Cardiac septum (tissue), 1 donor: ENCODE measurements around the gene EXPH5. TPM values are rescaled to one million over a fixed set of nuclear protein-coding genes. Genes with fewer than 3 reads are reported as not detected.

Experiments
- DNase-seq: peaks from one replicate; pipeline ENCODE4 v3.0.0-alpha.2; 2020; ENCODE audit warnings: low spot score
- intact Hi-C: fragments of 100-400 bp; cut with DNase I; formaldehyde crosslinking; loops from one replicate; pipeline ENCODE4 v1.14.0; 2022
- total RNA-seq: library from RNA; stranded (reverse); fragmentation: NEBNext Ultra II Directional; extraction: Animal tissue kit (Norgen Biotek cat#: 25700); gene quantifications from one replicate; pipeline ENCODE4 v1.2.1, GENCODE V29; 2021
- donor health status: DM: no; HTN: no; CAD: no.

Gene EXPH5
- total RNA-seq, 1 donor from 2014 or later: 0.46 TPM

DNA sequence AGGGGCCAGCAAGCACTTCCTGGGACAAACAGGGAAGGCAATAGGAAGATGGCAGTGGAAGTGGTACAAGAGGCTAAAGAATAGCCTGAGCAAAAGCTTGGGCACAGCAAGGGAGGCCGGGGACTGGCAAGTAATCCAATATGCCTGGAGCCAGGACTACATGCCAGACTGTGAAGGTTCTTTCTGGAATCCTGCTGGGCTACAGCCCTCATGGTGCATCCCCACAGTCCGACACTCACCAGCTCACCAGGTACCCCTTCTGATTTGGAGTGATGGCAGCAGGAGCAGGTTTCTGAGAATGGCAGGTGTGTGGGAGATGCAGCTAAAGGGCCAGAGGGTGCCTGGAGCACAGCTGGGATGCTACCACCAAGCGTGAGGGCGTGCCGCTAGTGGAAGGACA lies 63.1 kb downstream of the EXPH5 start:
- intact Hi-C loops: no loop called here
- DNase-seq: no peak

DNA sequence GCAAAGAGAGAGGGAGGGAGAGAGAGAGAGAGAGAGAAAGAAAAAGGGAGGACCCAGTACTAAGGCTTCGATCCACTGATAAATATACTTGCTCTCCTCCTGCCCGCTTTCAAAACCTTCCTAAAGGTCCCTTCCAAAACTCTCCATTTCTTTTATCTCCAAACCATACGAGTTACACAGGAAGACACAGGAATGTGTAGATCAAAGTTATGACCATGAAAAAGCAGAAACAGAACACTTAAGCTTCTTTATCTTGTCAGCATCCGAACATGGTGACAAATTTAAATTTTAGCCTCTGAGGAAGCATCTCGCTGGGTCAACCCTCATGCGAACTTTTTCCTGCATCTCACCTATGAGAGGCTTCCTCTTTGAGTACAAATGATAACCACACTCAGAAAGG lies 66.2 kb downstream of the EXPH5 start:
- intact Hi-C loops: no loop called here
- DNase-seq: no peak

DNA sequence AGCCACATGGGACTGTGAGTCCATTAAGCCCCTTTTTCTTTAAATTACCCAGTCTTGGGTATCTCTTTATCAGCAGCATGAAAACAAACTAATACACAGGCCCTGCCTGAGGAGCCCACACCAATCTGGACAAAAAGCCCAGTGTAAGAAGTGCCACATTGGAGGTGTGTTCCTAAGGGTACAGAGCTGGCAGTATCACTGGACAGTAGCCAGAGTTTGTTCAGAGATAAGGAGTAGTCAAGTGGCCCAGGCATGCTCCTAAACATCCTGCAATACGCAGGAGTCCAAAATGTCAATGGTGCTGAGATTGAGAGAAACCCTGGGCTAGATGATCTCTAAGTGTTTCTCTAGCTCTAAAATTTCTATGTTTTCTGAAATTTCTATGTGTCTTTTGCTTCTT lies 68.4 kb downstream of the EXPH5 start:
- intact Hi-C loops: no loop called here
- DNase-seq: no peak

DNA sequence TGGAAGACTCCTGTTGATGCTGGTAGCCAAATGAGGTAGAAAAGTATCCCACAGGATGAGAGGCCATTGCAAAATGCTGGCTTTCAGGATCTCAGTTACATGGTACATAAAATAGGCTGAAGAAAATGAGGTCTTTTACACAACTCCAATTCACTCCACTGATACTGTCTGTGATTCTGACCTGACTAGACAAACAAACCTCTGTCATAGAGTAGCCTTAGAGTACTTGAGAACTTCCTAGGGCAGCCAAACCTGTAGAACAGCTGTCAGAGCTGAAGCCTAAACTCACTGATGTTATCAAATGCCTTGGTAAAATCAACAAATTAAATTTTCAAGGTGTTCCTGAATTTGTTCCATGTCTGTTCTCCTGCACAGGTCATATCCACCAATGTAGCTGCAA lies 69.1 kb downstream of the EXPH5 start:
- no peak for DNase-seq
- intact Hi-C loops: no loop called here

DNA sequence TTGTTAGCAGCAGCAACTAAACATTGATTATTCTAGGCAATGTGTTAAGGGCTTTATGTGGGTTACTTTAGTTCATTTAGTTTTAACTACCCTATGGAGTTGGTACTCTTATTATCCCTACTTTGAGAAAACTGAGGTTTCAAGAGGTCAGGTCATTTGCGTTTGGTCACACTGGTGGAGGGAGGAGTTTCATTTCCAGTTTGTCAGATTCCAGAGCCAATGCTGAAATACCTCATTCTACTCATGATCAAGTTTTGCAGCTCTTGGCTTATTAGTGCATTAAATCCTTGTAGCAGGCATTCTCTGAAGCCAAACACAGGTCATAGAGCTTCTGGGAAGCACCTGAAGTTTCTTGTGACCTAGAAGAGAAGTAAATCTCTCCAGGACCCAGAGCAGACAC lies 71.2 kb downstream of the EXPH5 start:
- intact Hi-C loops: no loop called here
- no peak for DNase-seq

DNA sequence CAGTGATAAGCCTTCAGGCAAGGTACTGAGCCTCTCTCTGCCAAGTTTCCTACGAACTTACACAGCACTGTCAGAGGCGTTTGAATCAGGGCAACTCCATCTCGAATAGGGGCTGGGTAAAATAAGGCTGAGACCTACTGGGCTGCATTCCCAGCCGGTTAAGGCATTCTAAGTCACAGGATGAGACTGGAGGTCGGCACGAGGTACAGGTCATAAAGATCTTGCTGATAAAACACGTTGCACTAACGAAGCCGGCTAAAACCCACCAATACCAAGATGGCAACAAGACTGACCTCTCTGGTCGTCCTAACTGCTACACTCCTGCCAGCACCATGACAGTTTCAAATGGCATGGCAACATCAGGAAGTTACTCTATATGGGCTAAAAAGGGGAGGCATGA lies 75.0 kb downstream of the EXPH5 start:
- no peak for DNase-seq

DNA sequence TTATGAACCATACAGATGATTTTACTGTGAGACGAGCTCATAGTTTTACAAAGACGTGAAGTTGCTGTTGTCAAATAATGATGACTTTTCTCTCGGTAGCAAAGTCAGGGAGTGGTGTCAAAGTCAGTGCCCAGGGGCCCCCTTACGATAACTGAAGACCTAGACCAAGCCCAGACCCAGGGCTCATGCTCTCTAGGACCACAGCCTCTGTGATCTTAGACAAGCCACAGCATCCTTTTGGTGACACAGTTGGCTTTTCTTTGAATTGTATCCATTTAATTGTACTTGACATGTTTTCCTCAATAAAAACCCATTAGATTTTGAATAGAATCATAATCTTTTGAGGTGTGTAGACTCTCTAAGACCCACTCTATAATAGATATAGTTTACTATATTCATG lies 77.4 kb downstream of the EXPH5 start:
- no peak for DNase-seq
- intact Hi-C loops: no loop called here

More for the DNA sequence above, 75.0 kb downstream of the EXPH5 start:
- intact Hi-C loops: no loop called here

DNA sequence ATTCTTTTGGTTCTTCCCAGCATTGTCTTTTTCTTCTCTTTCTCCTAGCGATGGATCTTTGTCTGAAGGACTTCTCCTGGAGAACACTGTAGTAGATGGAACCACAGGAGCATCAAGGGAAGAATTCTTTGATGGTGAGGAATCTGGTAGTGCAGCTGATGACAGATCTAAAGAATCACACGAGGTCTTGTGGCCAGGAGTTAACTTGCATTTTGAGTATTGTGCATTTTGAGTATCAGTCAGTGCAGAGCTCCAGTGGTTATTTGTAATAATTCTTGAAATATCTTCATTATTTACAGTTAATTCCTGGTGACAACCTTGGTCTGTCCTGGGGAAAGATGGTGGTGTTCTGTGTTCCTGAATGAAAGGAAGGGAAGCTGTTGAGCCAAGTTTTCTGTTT lies 80.9 kb downstream of the EXPH5 start:
- no peak for DNase-seq
- intact Hi-C loops: no loop called here

DNA sequence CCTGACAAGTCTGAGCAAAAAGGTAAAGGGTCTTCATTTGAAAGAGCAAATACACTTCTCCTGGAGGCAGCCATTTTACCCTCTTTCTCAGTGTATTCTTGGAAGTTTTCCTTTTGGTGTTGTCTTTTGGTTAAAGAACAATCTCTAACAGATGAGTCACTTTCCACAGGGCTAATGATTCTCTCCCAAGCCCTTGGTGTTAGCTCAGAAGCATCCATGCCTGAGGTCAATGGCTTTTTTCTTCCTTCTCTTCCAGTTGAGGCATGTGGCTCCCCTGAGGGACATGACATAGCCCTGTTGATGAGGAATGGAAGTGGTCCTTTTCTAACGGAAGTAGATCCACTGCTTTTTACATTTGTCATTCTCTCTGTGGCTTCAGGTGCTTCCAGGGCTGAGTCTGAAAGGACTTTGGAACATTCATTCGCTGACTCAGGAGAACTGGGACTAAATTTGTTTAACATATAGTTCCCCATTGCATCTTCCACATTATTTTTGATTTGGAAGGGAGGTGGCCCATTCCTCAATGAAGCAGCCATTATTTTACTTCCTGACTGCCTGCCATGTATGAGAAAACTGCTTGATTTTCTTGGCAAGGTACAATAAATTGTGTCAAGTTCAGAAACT lies 81.6 kb downstream of the EXPH5 start:
- DNase-seq: no peak
- intact Hi-C loops: no loop called here

DNA sequence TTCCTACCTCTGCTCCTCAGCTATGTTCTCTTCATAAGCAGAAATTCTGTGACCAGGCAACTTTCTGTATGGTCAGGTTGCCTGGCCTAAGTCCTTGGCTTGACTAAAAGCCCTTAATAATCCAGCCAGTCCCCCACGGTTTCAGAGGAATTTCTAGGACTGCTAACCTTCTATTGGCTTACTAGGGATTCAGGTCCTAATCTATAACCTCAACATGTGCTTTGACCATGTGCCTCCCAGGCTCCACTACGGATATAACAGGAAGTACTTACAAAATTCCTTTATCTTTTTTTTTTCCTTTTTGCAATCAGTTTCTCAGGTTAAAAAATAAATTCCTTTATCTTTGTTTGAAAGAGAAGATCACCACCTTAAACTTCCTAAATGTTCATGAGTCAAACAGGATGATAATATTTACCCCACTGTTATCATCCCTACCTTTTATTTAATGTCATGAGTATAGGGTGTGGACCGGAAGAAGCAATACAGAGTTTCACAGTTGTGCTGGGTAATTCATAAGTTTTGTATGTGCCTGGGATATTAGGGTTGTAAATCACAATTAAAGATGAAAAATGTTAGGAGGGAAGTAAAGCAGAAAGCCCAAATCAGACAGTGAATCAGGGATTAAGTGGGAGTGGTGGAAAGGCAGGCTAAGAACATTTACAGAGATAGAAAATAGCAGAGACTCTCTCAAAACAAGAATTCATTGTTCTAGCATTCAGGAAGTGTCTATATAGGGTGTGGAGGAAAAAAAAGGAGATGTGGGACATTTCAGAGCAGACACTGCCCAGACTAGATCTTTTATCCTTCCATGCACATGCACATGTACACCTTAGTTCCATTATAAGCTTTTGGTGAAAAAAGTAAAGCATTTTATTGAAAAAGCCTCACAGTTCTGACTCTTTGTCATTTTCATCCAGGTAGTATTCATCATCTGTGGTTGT lies 84.6 kb downstream of the EXPH5 start:
- intact Hi-C loops: no loop called here

DNA sequence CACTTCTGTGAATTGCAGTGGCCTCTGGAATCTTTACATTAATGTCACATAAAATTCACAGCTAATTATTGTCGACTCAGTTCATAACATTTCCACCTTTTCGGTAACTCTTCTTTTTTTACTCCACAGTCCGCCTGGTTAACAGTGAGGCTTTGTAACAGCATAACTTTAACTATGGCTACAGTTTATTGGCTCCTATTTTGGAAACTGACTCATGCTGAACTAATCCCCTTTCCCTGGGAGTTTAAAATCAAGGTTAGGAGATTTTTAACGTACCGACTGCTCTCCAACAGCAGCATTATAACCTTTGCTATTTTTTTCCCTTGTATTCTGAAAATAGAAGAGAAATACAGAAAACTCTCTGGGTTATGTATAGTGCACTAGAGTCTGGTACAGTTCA lies 92.2 kb downstream of the EXPH5 start:
- no peak for DNase-seq
- intact Hi-C loops: no loop called here

More for the DNA sequence above, 84.6 kb downstream of the EXPH5 start:
- DNase-seq: no peak

DNA sequence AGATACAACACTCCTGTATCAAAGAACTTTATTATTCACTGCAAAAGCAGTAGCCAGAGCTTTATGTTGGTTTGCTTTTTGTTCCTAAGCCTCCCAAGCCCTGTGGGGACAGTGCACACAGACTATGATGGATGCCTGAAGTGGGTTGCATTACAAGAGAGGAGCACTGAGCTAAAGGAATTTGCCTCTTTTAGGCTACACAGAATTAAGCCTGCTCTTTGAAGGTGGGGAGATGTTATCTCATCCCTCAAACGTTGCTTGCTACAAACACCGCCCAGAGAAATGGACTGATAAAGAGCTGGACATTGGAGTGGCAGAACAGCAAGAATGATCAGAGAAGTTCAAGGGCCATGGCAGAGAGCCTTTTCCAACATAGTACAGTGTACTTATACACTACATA lies 92.8 kb downstream of the EXPH5 start:
- intact Hi-C loops: no loop called here

DNA sequence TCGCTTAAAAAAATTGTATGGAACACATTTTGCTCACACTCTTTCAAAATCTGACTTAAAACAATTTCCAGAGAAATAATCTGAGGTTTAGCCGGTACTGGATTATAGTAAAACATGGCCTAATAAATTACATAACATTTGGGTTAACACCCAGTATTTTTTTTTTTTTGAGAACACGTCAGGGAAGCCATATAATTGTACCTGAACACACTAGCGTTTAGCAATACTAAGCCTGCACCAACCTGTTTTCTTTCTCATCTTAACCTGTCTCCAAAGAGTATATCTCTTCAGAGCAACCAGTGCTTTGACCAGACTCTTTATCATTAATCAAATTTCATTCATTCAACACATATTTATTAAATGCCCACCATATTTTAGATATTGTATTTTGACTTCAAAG lies 93.4 kb downstream of the EXPH5 start:
- intact Hi-C loops: no loop called here
- no peak for DNase-seq

More for the DNA sequence above, 92.8 kb downstream of the EXPH5 start:
- no peak for DNase-seq

DNA sequence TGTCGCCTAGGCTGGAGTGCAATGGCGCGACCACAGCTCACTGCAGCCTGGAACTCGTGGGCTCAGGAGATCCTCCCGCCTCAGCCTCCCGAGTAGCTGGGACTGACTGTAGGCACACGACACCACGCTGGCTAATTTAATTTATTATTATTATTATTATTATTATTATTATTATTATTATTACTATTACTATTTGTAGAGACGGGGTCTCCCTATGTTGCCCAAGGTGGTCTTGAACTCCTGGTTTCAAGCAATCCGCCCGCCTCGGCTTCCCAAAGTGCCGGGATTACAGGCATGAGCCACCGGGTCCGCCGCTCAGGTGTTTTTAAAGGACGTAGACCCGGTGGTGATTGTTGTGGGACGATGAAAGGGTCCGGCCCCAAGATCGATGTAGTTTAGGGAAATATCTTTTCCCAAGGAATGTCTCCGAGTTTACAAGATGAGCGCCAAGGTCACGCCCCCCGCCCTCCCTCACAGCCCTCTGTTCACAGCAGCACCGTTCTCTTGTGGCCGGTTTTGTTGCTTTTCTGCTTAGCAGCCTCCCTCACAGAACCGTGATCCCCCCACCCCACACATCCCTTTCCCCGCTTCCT lies 94.7 kb downstream of the EXPH5 start:
- DNase-seq: no peak
- intact Hi-C loops: loop anchor here (5.0 kb wide), 1 partner anchor 277 kb away; the partner anchor contains the start of genes ATM and NPAT

DNA sequence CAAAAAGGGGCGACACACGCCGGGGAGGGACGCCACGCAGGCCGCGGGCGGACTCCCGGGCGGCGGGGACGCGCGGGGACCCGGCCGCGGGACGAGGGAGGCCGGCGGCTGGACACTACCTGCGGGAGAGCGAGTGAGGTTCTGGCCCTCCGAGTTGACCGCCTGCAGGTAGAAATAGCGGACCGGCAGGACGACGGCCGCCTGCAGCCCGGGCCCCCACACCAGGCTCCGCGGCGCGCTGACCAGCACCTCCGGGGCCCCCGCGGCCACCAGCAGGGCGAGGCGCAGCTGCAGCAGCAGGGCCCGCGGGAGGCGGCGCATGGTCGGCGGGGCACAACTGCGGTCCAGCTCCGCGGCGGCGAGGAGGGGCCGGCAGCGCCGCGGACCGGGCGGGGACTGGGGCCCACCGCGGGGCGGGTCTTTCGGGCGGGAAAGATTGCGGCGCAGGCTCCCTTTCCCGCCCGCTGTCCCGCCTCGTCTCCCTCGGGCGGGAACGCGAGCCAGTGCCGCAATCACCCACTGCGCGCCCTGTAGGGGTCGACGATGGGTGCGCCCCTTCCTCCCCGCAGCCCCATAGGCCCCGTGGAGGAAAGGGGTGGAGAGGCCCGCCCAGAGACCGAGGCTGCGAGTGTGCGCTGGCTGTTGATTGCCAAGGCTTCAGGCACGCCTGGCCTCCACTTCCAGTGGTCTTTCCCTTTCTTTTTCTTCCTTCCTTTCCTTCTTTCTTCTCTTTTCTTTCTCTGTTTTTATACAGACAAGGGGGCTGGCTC lies 95.3 kb downstream of the EXPH5 start, which contains the start of gene POGLUT3:
Gene POGLUT3, minus strand, starts transcription at position 339 of the 770 bp plus-strand sequence. Its CDS starts 18 bp downstream, at position 321.
- peak; percentile 76 for DNase-seq
- intact Hi-C loops: loop anchor here (5.0 kb wide), 1 partner anchor 276 kb away; the partner anchor contains the start of genes ATM and NPAT

DNA sequence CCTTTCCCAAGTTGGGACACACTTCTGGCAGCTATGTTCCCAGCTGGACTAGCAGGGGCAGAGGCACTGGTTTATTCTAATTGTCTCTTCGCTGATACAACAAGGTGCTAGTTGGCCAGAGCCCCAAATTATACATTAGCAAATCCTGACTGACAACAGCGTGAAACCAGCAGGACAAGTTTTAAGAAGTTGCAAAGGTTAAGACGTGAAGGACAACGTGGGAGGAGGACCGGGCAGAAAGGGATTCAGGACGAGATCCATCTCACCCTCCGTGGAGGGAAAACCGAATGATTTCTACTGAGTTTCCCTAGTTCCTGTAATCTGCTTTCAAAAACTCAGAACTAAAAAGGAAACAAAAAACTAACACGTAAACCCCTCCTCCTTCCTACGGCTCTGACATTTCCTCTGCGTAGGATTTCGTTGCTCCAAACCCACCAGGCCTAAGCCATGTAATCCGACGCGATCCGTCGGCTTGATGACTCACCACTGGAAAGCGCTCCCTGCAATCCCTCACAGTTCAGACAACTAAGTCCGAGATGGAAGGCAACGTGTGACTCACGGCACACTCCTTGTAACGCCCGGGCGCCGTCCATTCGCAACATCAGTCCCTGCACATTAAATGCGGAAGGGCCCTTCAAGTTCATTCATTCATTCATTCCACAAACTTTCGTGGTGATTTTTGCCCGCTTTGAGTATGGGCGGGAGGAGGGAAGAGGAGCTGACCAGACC lies 96.1 kb downstream of the EXPH5 start:
- intact Hi-C loops: loop anchor here (1.0 to 5.0 kb wide), 2 partner anchors 30 to 275 kb away; partner anchors contain the start of genes ATM, C11orf65 and NPAT

DNA sequence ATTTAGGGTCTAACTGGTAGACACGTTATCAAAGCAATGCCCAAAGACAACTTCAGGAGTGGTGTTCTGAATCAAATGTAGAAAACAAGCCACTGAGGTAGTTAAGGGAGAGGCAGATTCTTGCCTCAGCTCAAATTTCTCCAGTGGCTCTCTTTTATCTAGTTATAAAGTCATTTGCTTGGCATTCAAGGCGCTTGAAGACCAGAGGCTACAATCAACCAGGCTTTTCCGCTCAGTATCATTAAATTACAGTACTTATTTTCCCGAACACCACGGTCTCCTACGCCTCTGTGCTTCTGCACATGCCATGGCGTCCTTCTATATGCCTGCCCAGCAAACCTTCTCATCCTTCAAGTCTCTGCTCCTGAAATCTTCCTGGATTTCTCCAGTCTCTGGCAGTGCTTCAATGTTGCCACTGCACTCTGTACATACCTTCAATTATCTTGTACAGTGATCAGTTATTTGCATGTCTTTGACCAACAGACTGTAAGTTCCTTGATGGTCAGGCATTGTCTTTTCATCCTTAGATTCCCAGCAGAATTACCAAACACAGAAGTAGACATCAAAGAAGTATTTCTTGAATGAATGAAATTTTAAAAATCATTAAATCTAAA lies 96.8 kb downstream of the EXPH5 start:
- intact Hi-C loops: loop anchor here (1.0 to 5.0 kb wide), 2 partner anchors 29 to 274 kb away; partner anchors contain the start of genes ATM, C11orf65 and NPAT
- no peak for DNase-seq

More for the DNA sequence above, 96.1 kb downstream of the EXPH5 start:
- DNase-seq: peak; percentile 88

DNA sequence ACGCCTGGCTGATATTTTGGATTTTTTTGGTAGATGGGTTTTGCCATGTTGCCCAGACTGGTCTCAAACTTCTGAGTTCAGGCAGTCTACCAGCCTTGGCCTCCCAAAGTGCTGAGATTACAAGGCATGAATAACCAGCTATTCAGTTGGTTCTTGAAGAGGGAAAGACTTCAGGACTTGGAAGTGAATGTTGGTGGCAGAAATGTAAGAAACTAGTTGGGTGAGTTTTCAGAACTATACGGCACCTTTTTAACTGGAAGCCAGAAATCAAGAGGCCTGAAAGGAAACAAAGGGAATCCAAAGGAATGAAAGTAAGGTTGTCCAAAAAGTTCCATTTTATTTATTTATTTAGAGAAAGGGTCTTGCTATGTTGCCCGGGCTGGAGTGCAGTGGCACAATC lies 98.2 kb downstream of the EXPH5 start:
- intact Hi-C loops: loop anchor here (5.0 kb wide), 1 partner anchor 273 kb away; the partner anchor contains the start of genes ATM and NPAT
- DNase-seq: no peak
